CD4-positive, alpha-beta T cell treated with Interleukin-15 for 4 hours (primary cell): ENCODE results near the gene ST8SIA2.
"Not testable (repeated sequence)": the region's sequence is repeated elsewhere in the genome, so short reads cannot be mapped to it uniquely, and the experiment has no call there.

ENCODE experiments used
- DNase-seq: peaks from one replicate; pipeline ENCODE4 v3.0.0-alpha.2; 2020; ENCODE audit warnings: low spot score

ST8SIA2 gene

DNA sequence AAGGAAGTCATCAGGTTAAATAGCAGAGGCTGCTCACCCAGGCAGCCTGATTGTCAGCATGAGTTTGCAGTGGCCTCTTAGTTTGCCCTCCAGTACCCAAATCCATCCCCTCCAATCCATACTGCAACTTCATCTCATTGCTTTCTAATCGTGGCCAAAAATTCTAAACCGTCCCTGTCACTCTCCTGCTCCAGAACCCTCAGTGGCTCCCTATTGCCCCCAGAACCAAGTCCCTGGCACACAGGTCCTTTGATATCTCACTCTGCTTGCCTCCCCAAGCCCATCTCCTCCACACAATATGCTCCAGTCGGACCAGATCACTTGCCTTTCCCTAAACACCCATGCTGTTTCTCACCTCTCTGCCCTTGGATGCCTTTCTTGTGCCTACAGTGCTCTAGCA lies 49.7 kb downstream of the ST8SIA2 start:
- no peak for DNase-seq

DNA sequence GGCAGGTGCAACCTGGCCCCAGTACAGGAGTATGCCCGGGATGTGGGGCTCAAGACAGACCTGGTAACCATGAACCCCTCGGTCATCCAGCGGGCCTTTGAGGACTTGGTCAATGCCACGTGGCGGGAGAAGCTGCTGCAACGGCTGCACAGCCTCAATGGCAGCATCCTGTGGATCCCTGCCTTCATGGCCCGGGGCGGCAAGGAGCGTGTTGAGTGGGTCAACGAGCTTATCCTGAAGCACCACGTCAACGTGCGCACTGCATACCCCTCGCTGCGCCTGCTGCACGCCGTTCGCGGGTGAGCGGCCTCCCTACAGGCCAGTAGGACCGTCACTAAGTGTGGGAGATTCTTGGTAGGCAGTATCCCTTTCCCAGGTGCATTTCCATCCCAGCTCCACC lies 51.0 kb downstream of the ST8SIA2 start:
- DNase-seq, result no peak

DNA sequence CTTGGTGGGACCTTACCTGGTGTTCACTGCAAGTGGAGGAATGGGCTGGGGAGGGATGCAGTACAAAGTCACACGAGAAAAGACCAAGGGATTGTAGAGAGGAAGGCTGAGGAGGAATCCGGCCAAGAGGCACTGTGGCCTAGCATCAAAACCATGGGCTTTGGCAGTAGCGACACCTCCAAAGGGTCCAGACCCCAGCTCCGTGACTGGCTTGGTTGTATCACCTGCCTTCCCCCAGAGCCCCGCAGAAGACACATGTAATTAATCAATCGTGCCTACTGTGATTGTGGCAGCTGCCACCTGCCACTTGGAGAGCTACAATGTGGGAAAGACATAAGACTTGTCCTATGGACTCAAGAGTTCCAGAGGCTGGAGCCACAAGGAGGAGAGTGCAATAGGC lies 54.7 kb downstream of the ST8SIA2 start:
- no peak for DNase-seq

DNA sequence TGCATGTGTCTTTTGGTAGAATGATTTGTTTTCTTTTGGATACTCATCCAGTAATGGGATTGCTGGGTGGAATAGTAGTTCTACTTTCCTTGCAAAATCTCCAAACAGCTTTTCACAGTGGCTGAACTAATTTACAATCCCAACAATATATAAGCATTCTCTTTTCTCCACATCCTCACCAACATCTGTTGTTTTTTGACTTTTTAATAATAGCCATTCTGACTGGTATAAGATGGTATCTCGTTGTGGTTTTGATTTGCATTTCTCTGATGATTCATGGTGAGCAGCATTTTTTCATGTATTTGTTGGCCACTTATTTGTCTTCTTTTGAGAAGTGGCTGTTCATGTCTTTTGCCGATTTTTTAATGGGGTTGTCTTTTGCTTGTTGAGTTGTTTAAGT lies 55.8 kb downstream of the ST8SIA2 start:
- no peak for DNase-seq

DNA sequence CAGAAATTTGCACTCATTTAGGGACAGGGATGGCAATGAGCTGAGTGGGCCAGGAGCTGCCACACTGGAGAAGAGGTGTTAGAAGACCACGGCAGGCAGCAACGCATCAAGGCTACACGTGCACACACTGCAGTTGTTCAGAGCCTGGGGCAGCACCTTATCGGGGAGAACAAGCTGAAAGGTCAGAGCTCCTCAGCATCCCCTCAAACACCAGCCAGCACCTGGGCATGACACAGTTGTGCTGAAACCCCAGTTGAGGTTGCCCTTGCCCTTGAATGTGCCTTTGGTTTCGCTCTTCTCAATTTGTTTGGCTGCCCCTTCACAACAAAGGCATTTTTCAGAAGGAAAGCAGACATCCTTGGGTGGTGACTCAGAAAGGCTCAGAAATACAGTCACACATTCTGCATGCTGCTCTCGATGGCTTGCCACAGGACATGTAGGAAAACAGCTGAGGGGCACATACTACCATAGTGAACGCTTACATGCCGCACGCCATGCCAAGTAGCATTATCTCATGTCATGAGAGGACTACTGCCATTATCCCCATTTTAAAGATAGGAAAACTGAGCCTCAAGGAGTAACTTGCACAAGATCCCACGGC lies 57.6 kb downstream of the ST8SIA2 start:
- DNase-seq, result no peak

DNA sequence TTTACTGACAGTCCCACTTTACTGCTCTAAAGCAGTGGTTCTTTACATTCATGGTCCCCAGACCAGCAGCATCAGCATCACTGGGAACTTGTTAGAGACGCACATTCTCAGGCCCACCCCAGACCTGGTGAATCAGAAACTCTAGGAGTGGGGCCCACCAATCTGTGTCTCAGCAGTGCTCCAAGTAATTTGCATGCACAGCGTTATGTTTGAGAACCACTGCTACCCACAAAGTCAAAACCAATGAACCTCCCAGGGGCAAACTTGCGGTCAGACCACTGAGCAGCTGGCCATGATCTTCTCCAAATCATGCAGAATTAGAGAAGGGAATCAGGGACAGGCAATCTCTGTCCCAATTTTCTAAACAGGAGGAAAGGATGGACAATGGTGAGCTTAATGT lies 58.5 kb downstream of the ST8SIA2 start:
- no peak for DNase-seq

DNA sequence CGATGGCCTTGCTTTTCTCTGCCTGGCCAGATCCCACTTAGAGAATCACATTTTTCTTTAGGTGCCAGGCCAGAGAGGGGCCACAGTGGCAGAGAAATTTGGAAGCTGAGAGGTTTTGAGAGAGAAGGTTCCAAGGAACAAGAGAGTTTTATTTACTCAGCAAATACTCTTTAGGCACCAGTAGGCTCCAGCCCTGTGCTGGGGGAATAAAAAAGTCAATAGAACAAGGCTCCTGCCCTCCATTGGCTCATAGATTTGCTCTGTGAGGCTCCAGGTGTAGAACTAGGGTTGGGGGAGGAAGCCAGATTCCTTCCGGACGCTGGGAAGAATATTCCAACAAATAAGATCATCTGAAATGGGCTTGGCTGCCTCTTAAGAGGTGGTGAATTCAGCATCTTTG lies 59.9 kb downstream of the ST8SIA2 start:
- DNase-seq, result no peak

DNA sequence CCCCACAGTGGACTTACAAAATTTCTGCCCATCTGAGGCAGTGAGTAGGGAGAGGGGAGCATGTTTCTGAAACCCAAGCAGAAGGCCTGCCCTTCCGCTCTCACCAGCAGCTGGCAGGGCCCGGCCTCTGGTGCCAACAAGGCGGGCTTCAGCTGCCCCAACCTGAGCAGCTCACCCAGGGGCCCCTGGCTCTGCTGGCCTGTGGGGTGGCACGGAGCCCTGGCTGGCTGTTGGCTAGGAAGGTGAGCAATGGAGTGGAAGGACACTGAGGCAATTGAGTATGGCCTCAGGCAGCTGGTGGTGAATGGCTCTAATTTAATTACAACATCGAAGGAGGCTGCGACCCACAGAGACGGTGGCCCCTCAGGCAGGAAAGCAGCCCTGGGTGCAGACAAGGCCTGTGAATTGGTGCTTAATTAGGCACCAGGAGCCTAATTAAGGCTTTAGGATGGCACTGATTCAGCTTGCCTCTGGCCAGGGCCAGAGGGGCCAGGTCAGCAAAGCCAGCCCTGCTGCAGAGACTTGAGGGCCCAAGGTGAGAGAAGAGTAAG lies 60.9 kb downstream of the ST8SIA2 start:
- DNase-seq, result no peak

DNA sequence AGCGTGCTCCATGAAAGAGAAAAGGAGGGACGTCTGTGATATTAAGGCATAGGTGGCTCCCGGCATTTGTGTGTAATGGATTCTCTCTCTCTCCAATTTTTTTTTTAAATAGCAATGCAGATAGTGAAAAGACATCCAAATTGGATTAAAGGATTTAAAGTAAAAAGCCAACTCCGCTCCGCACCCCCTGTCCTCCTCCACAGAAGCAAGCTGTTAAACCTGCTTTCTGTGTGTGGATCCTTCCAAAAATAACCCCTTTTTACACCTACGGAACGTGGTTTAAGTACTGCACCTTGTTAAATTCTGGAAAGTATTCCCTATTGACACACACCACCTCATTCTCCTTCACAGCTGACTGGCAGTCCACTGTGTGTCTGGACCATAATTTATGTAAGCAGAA lies 61.6 kb downstream of the ST8SIA2 start:
- no peak for DNase-seq

DNA sequence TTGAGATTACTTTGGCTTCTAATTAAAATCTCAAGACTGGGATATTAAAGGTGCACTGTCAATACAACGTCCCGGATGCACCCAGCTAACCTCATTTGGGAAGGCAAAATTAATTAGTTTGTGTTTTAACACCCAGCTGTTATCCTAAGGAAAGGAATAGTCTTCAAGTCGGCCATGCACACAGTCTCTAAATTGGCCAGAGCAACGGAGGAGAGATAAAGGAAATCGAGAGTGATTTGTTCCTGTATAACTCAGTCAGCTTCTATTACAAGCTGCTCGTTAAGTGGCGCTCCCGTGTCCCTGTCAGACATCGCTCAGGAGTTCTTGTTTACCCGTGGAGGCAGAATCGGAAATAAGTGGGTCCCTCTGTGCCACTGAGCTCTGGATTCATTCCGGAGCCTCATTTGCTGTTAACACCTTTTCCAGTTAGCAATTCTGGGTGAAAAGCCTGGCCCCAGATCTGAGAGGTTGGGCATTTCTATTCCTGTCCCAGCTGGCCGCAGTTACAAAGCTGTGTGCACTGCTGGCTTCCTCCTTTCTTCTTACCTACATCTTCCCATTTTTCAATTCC lies 63.9 kb downstream of the ST8SIA2 start:
- no peak for DNase-seq

DNA sequence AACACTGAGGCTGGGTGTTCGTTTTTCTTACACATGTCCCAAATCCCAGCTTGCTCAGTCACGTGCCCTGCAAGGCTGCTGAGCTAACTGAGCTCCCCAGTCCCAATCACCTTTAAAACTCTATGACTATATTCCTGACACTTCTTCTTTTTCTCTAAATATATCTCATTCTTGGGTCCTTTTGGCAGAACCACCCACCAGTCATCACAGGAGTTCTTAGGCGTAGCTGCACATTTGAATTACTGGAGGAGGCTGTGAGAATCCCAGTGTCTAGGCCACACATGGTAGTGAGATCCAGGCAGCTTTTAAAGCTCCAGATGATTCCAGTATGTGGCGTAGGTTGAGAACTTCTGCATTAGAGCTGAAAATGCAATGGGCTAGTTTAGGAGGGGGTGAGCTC lies 66.3 kb downstream of the ST8SIA2 start:
- no peak for DNase-seq

DNA sequence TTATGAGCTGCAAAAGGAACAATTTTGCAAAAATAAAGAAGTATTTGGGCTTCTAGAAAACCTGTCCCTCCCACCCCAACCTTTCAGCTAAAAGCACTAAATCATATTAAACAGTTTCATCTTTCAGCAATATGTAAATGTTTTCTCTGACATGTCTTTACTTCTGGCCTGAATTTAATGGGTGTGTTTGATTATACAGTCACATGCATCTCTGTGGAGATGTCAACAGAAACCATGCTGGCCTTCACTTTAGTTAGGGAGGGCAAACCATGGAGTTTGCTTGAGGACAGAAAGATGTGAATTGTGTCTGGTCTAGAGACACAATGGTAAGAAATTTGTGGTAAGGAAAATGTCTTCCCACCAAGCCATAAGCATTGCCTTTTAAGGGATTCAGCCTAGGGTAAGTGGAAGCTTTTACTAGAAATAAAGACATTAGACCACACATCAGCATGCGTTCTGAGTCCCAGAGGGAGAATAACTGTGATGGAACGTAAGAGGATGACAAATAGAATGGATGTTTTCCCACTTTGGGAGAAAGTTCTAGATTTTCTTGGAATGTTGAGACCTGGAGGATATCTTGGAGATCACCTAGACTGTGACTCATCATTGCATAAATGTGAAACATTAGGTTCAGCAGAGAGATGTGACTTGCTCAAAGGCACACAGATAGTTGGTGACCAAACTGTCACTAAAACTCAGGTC lies 68.9 kb downstream of the ST8SIA2 start:
- no peak for DNase-seq

DNA sequence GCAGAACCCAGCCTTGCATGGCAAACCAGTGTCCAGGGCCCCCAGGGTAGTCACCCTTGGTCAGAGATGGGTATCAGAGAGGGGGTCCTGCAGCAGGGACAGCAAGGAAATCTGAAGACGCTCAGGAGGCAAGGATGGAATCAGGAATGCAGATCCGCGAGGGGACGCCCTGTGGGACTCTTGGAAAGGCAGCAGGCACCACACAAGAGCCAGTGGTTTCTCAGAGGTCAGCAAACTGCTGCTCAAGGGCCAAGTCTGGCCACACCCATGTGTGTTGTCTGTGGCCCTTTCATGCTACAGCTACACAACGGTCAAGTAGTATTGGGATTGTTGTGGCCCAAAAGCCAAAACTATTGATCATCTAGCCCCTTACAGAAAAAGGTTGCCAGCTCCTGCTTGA lies 69.7 kb downstream of the ST8SIA2 start:
- no peak for DNase-seq

DNA sequence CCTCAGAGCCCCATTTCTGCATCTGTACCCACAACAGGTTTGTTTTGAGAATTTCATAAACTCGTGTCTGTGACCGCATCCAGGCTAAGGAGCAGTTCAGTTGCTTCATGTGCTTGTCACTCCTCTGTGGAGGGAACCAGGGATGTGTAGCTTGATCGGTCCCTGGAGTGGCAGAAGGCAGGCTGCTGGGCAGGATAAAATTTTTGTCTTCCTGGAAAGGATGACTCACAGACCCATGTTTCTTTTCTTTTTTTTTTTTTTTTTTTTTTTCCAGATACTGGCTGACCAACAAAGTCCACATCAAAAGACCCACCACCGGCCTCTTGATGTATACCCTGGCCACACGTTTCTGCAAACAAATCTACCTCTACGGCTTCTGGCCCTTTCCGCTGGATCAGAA lies 70.1 kb downstream of the ST8SIA2 start:
- DNase-seq, result no peak

DNA sequence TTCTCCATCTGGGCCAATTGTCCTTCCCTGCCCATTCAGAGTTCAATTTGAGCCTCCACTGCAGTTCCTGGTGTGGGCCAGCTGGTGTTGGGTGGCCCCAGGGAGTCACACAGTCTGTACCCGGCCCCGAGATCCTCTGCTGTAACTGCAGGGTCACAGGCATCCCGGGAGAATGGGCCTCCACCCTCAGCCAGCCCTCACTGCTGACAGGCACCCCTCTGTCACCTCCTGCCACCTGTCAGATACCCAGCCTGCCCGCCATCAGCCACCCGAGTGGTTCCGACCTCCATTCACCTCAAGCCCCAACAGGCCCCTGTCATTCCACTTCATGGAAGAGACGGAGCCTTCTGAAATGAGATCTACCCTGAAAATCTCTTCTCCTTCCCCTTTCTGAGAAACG lies 73.2 kb downstream of the ST8SIA2 start:
- no peak for DNase-seq

DNA sequence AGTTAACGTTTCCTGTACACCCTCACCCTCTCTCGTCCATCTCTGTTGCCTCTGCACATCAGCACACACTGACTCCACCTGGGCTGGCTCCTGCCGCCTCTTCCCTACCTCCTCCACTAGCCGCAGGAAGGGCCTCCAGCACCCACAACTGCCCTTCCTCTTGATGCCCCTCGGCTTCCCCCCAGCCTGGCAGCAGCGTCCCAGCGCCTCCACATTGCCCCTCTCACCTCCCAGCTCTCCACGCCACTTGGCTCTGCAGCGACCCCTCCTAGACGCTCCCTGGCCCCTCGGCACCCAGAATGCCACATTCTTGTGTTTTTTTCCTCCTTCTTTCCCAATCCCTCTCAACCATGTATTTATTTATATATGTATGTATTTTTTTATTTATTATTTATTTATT lies 73.6 kb downstream of the ST8SIA2 start:
- no peak for DNase-seq

DNA sequence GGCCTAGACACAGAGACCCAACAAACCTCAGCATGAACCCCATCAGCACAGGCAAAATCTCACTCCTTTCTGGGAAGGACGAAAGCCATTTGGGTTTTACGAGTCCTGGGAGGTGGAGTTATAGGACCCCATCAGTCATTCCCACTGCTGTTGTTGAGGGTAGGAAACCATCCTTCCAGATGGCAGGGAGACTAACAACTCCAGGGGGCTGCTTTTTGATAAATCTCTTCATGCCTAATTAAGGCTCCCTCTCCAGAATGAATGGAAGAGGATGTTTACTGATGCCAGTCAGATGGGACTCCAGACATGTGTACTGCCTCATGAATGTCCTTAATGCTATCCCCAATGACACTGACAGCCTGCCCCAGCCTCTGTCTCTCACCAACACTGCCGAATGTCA lies 75.3 kb downstream of the ST8SIA2 start:
- no peak for DNase-seq

DNA sequence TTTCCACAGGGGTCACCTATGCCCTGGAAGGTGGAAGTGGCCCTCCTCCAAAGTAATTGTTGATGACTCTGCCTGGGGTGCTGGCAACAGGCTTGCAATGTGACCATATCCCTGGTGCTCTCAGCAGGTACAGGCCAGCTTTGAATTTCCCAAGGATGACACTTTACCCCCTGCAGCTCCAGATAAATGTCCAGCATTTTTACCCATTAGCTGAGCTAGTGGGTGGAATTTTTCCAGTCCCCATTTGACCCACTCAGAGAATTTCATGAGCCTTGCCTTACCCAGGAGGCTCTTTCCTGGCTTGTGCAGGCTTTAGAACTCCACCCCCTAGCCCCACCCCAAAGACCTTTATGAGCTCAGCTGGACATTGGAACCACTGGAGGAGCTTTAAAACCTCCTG lies 77.6 kb downstream of the ST8SIA2 start:
- DNase-seq, result no peak

DNA sequence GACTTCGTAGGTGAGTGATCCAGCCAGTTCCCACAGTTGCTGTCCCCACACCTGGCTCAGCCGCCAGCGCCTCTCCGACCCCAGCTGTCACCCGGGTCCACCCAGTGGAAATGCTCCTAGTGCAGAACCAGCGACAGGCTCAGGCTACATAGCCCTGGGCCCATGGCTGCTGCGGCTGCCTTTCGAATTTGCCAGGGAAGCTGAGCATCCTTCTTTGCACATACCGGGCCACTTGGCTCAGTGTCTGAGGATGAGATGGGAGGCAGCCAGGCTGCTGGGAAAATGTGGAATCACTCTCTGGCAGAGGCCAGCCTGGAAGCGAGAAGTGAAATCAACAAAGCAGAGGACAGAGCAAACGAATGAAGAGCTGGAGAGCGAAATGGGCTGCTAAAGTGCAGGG lies 80.1 kb downstream of the ST8SIA2 start:
- DNase-seq, result no peak

DNA sequence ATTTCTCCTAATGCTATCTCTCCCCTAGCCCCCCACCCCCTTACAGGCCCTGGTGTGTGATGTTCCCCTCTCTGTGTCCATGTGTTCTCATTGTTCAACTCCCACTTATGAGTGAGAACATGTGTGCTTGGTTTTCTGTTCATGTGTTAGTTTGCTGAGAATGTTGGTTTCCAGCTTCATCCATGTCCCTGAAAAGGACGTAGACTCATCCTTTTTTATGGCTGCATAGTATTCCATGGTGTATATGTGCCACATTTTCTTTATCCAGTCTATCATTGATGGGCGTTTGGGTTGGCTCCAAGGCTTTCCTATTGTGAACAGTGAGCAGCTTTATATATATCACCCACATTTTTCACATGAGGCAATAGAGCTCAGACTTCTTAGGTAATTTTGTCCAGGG lies 86.0 kb downstream of the ST8SIA2 start:
- not testable (repeated sequence) for DNase-seq

DNA sequence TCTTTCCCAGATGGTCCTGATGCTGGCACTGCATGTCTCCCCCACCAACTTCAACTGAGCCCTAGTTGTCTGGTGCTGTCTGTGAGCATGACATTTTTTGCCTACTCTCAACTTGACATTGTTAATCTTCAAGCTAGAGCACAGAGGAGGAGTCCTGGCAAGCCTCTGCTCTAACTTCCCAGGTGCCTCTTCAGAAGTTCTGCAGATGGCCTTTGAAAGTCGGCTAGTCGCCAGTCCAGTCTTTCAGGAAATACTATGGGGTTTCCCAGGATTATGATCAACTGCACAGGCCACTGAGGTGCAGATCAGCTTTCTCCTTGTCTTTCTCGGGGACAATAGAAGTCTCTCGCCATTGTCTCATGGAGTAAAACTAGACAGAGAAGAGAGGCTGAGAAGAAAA lies 86.7 kb downstream of the ST8SIA2 start:
- no peak for DNase-seq

DNA sequence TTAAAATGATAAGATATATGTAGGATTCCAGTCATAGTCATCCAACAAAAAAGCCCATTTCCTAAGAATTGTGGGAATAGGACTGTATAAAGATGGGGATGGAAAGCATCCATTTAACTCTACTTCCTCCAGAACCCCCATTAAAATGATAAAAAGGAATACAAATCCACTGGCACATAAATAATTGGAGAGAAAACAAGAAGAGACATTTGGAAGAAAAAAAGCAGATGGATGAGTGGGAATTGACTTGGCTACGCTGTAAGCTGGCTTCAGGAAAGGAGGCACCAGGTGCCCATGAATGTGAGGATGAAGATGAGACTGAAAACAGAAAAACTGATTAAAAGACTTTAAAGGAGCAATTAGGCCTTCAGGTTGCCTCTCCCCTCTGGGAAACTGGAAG lies 91.8 kb downstream of the ST8SIA2 start:
- DNase-seq, result no peak

DNA sequence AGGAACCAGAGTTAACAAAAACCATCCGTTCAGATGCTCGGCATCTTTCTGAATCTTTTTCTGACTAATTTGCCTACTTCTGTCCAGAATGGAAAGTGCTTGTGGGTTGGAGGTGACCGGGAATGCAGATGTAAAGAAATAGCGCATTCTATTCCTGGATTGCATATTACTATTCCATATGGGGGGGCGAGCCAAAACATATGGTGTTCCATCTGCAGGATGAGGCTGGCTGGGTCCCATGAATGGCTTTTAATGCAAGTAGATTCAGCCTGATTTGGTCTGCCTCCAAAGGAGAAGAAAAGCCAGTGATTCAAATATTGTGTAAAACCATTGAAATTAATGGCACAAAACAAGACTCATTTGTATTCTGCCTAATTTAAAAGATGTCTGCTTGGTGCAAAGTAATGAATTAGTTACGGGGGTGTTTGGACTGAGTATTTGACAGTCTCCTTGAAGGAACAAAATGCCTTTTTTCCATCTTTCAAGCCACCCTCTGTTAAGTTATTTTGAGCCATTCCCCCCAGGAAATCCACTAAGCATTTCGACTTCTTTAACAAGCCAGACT lies 99.0 kb downstream of the ST8SIA2 start:
- no peak for DNase-seq
